ENCODE data around the gene ZNF302. TPM values are rescaled to one million over a fixed set of nuclear protein-coding genes. Genes with fewer than 3 reads are reported as not detected.

The ZNF302 gene
- total RNA-seq, 1 donor from 2014 or later = 32.4 TPM

- H3K36me3 Mint-ChIP-seq (ENCODE audit: low read depth, unreplicated experiment) = no peaks in the 10 kb centered on the region
- peaks cover 6% of the 10 kb centered on the region for H3K4me1 Mint-ChIP-seq (ENCODE audit: unreplicated experiment)
- peaks cover 12% of the 10 kb centered on the region for H3K27me3 Mint-ChIP-seq (ENCODE audit: unreplicated experiment)
- no peak overlapping the region for H3K27ac Mint-ChIP-seq (ENCODE audit: unreplicated experiment)
- no peak for TF ChIP-seq CTCF (IDR thresholded peaks at IDR 0.05; ENCODE audit: unreplicated experiment)
- H3K9me3 Mint-ChIP-seq (ENCODE audit: unreplicated experiment) = no peaks in the 10 kb centered on the region
- no peak for DNase-seq (ENCODE audit: low spot score)
- no peak overlapping the region for H3K4me3 Mint-ChIP-seq (ENCODE audit: unreplicated experiment)
Measured at GRCh38 chr19:34671972-34672371, 5.5 kb upstream of the ZNF302 start.

- H3K9me3 Mint-ChIP-seq (ENCODE audit: unreplicated experiment) = no peaks in the 10 kb centered on the region
- TF ChIP-seq CTCF (IDR thresholded peaks at IDR 0.05; ENCODE audit: unreplicated experiment) = no peak
- no peak overlapping the region for H3K4me3 Mint-ChIP-seq (ENCODE audit: unreplicated experiment)
- DNase-seq (ENCODE audit: low spot score) = no peak
- peaks cover 2% of the 10 kb centered on the region for H3K36me3 Mint-ChIP-seq (ENCODE audit: low read depth, unreplicated experiment)
- H3K27ac Mint-ChIP-seq (ENCODE audit: unreplicated experiment) = no peak overlapping the region
- H3K27me3 Mint-ChIP-seq (ENCODE audit: unreplicated experiment) = peaks cover 14% of the 10 kb centered on the region
- H3K4me1 Mint-ChIP-seq (ENCODE audit: unreplicated experiment) = peaks cover 6% of the 10 kb centered on the region
Measured at GRCh38 chr19:34673590-34673989, 3.9 kb upstream of the ZNF302 start.

GRCh38 chr19:34675250-34675649 is 2.2 kb upstream of the ZNF302 start:
- Mint-ChIP-seq H3K27me3 (ENCODE audit: unreplicated experiment) (peaks cover 16% of the 10 kb centered on the region), H3K4me3 (ENCODE audit: unreplicated experiment) (no peak overlapping the region), H3K36me3 (ENCODE audit: low read depth, unreplicated experiment) (peaks cover 19% of the 10 kb centered on the region), H3K27ac (ENCODE audit: unreplicated experiment) (no peak overlapping the region), H3K4me1 (ENCODE audit: unreplicated experiment) (peaks cover 14% of the 10 kb centered on the region), H3K9me3 (ENCODE audit: unreplicated experiment) (no peaks in the 10 kb centered on the region)
- DNase-seq (ENCODE audit: low spot score) = no peak
- TF ChIP-seq CTCF (IDR thresholded peaks at IDR 0.05; ENCODE audit: unreplicated experiment) = no peak

- H3K9me3 Mint-ChIP-seq (ENCODE audit: unreplicated experiment) = no peaks in the 10 kb centered on the region
- H3K27me3 Mint-ChIP-seq (ENCODE audit: unreplicated experiment) = peaks cover 16% of the 10 kb centered on the region
- no peak for TF ChIP-seq CTCF (IDR thresholded peaks at IDR 0.05; ENCODE audit: unreplicated experiment)
- peaks cover 14% of the 10 kb centered on the region for H3K4me1 Mint-ChIP-seq (ENCODE audit: unreplicated experiment)
- H3K4me3 Mint-ChIP-seq (ENCODE audit: unreplicated experiment) = no peak overlapping the region
- H3K36me3 Mint-ChIP-seq (ENCODE audit: low read depth, unreplicated experiment) = peaks cover 26% of the 10 kb centered on the region
- no peak overlapping the region for H3K27ac Mint-ChIP-seq (ENCODE audit: unreplicated experiment)
- no peak for DNase-seq (ENCODE audit: low spot score)
Measured at GRCh38 chr19:34675919-34676318, 1.6 kb upstream of the ZNF302 start.

GRCh38 chr19:34676697-34677385 is 637 bp upstream of the ZNF302 start, which contains the start of gene SCGB2B2:
TSS of gene SCGB2B2 (minus strand) at chr19:34677159. CDS start at chr19:34594563, 82,596 bp downstream.
- Mint-ChIP-seq H3K4me3 (ENCODE audit: unreplicated experiment) (peak within 1 kb of the TSS; percentile 98), H3K27ac (ENCODE audit: unreplicated experiment) (peak within 1 kb of the TSS; percentile 96), H3K36me3 (ENCODE audit: low read depth, unreplicated experiment) (peaks cover 32% of the 10 kb centered on the region), H3K27me3 (ENCODE audit: unreplicated experiment) (peaks cover 16% of the 10 kb centered on the region), H3K9me3 (ENCODE audit: unreplicated experiment) (no peaks in the 10 kb centered on the region), H3K4me1 (ENCODE audit: unreplicated experiment) (peaks cover 14% of the 10 kb centered on the region)
- TF ChIP-seq CTCF (IDR thresholded peaks at IDR 0.05; ENCODE audit: unreplicated experiment) = no peak
- no peak for DNase-seq (ENCODE audit: low spot score)

Data from endothelial cell (in vitro differentiated cells).